H1 (cell line): ENCODE measurements around the gene MSI2.

ENCODE experiments used
- ATF2 ChIP-seq: IDR thresholded peaks from 2 replicates; pipeline ENCODE4 v1.6.1; 2012; ENCODE audit warnings: low read length, inconsistent platforms
- ATF3 ChIP-seq: IDR thresholded peaks from 2 replicates; pipeline ENCODE4 v1.6.1; 2011; ENCODE audit warnings: low read depth, mild to moderate bottlenecking, low read length; ENCODE audit not compliant: insufficient read depth
- BACH1 ChIP-seq: IDR thresholded peaks from 2 replicates; pipeline ENCODE4 v1.6.1; 2012; ENCODE audit warnings: low read length, improper control_type of control experiment
- BRCA1 ChIP-seq: IDR thresholded peaks from 2 replicates; pipeline ENCODE4 v1.6.1; 2012; ENCODE audit warnings: low read depth, low read length, improper control_type of control experiment
- CEBPB ChIP-seq: IDR thresholded peaks from 2 replicates; pipeline ENCODE4 v1.6.1; 2012; ENCODE audit warnings: low read depth, low read length
- CREB1 ChIP-seq: IDR thresholded peaks from 2 replicates; pipeline ENCODE4 v1.6.1; 2012; ENCODE audit warnings: inconsistent platforms
- CTCF ChIP-seq, 3 experiments: IDR thresholded peaks; 1 replicate in 2 of 3; 2 replicates in 1 of 3; pipeline versions ENCODE4 v1.5.1 to v1.6.1; 2011; ENCODE audit warnings: low read length in 3 of 3, mild to moderate bottlenecking in 3 of 3, inconsistent platforms in 2 of 3, low read depth in 1 of 3, moderate library complexity in 1 of 3; ENCODE audit not compliant: insufficient read depth in 1 of 3; ENCODE audit errors: control extremely low read depth in 1 of 3
- HDAC2 ChIP-seq, 2 experiments: fragments of 300-600 bp in 1 of 2; sonication (generic) in 1 of 2; IDR thresholded peaks; 2 replicates each; pipeline ENCODE4 v1.6.1; 2011 to 2012; ENCODE audit warnings: low read depth in 2 of 2, low read length in 2 of 2, mild to moderate bottlenecking in 2 of 2, moderate library complexity in 2 of 2, borderline replicate concordance in 1 of 2, inconsistent platforms in 1 of 2
- HDAC6 ChIP-seq: IDR thresholded peaks from one replicate; pipeline ENCODE4 v1.7.1; 2012; ENCODE audit warnings: low read depth, mild to moderate bottlenecking, inconsistent platforms, low read length, moderate library complexity
- RAD21 ChIP-seq, 2 experiments: IDR thresholded peaks in 1 of 2; conservative IDR thresholded peaks in 1 of 2; 2 replicates each; pipeline ENCODE4 v1.6.1; 2011; ENCODE audit warnings: low read depth in 2 of 2, low read length in 2 of 2, improper control_type of control experiment in 1 of 2, inconsistent platforms in 1 of 2, mild to moderate bottlenecking in 1 of 2, moderate library complexity in 1 of 2
- TAF1 ChIP-seq: IDR thresholded peaks from 2 replicates; pipeline ENCODE4 v1.6.1; 2011; ENCODE audit warnings: mild to moderate bottlenecking, low read depth, low read length
- TCF12 ChIP-seq: IDR thresholded peaks from 2 replicates; pipeline ENCODE4 v1.6.1; 2011; ENCODE audit warnings: low read depth, mild to moderate bottlenecking, low read length
- TEAD4 ChIP-seq: IDR thresholded peaks from 2 replicates; pipeline ENCODE4 v1.6.1; 2012; ENCODE audit warnings: low read depth, low read length, inconsistent platforms, mixed read lengths

GRCh38 chr17:57523926-57524632 is 267.8 kb downstream of the MSI2 start:
- TF ChIP-seq TAF1: no peak
- TF ChIP-seq BRCA1: no peak
- no peak for TF ChIP-seq CTCF (IDR thresholded peaks at IDR 0.05; ENCODE audit: control extremely low read depth in 1 of 3, insufficient read depth in 1 of 3, low read depth in 1 of 3, low read length in 3 of 3)
- TF ChIP-seq CREB1: no peak
- TF ChIP-seq TEAD4: no peak
- TF ChIP-seq CEBPB: no peak
- TF ChIP-seq HDAC6: no peak
- no peak for TF ChIP-seq ATF2
- no peak for TF ChIP-seq RAD21 (IDR thresholded peaks at IDR 0.05 in 1 of 2, conservative IDR thresholded peaks at IDR 0.05 in 1 of 2; ENCODE audit: low read depth in 2 of 2, low read length in 2 of 2)
- TF ChIP-seq TCF12: no peak
- TF ChIP-seq BACH1: no peak
- no peak for TF ChIP-seq HDAC2 (IDR thresholded peaks at IDR 0.05; ENCODE audit: borderline replicate concordance in 1 of 2, low read depth in 2 of 2, low read length in 2 of 2)
- TF ChIP-seq ATF3: no peak
